K562 (cell line): Measurements from ENCODE around the gene MVD. TPM values are rescaled to one million over a fixed set of nuclear protein-coding genes. Genes with fewer than 3 reads are reported as not detected.

Experiments
- CAMTA2 ChIP-seq: fragments of 250-450 bp; sonication (Bioruptor Pico); conservative IDR thresholded peaks from 2 replicates; pipeline ENCODE4 v1.5.1; 2022
- CBFB ChIP-seq: sonication (generic); formaldehyde crosslinking; IDR thresholded peaks from 2 replicates; pipeline ENCODE4 v1.4.0; 2020; ENCODE audit warnings: mild to moderate bottlenecking, missing genetic modification reagents
- CREM ChIP-seq: IDR thresholded peaks from 2 replicates; pipeline ENCODE4 v1.6.1; 2014; ENCODE audit warnings: antibody characterized with exemption, low read depth
- ETV1 ChIP-seq: fragments of 450-650 bp; conservative IDR thresholded peaks from 2 replicates; pipeline ENCODE4 v1.6.1; 2016; ENCODE audit warnings: missing genetic modification characterization, control low read depth, low read depth, missing compliant biosample characterization
- FOS ChIP-seq: IDR thresholded peaks from 3 replicates; pipeline ENCODE4 v1.6.1; 2011; ENCODE audit not compliant: insufficient read length; ENCODE audit errors: extremely low read depth
- IFI16 ChIP-seq: fragments of 250-450 bp; sonication (Bioruptor Pico); IDR thresholded peaks from 2 replicates; pipeline ENCODE4 v2.1.2; 2022; ENCODE audit warnings: mild to moderate bottlenecking, inconsistent platforms
- KDM5B ChIP-seq: fragments of 200-600 bp; sonication (generic); IDR thresholded peaks from 2 replicates; pipeline ENCODE4 v1.6.1; 2012; ENCODE audit warnings: low read depth, mild to moderate bottlenecking, moderate library complexity, low read length, control low read depth, inconsistent platforms; ENCODE audit not compliant: insufficient replicate concordance
- MAFK ChIP-seq: IDR thresholded peaks from 2 replicates; pipeline ENCODE4 v1.6.1; 2011; ENCODE audit warnings: low read length, improper control_type of control experiment
- NFIC ChIP-seq: fragments of 450-650 bp; IDR thresholded peaks from 2 replicates; pipeline ENCODE4 v1.6.1; 2017; ENCODE audit warnings: mild to moderate bottlenecking, inconsistent platforms
- NFRKB ChIP-seq: fragments of 450-650 bp; IDR thresholded peaks from 2 replicates; pipeline ENCODE4 v1.6.1; 2016; ENCODE audit warnings: low read depth
- NR2C1 ChIP-seq, 2 experiments: fragments of 450-650 bp; IDR thresholded peaks; 2 replicates each; pipeline ENCODE4 v1.6.1; 2017; ENCODE audit warnings: mild to moderate bottlenecking in 2 of 2, antibody characterized with exemption in 1 of 2, inconsistent platforms in 1 of 2, missing compliant biosample characterization in 1 of 2, missing genetic modification characterization in 1 of 2
- POLR2AphosphoS5 ChIP-seq: IDR thresholded peaks from 2 replicates; pipeline ENCODE4 v1.6.1; 2011; ENCODE audit warnings: mild to moderate bottlenecking, low read depth, low read length, moderate library complexity; ENCODE audit not compliant: control insufficient read depth, insufficient read depth
- RAD21 ChIP-seq, 2 experiments: fragments of 250-450 bp in 1 of 2; fragments of 450-650 bp in 1 of 2; sonication (Bioruptor Pico) in 1 of 2; formaldehyde crosslinking in 1 of 2; IDR thresholded peaks in 1 of 2; conservative IDR thresholded peaks in 1 of 2; 2 replicates each; pipeline versions ENCODE4 v1.4.0 to v1.8.0; 2020 to 2022; ENCODE audit warnings: mild to moderate bottlenecking in 2 of 2, moderate library complexity in 1 of 2
- RBM17 ChIP-seq: fragments of 200-400 bp; formaldehyde crosslinking; IDR thresholded peaks from 2 replicates; pipeline ENCODE4 v1.6.1; 2017; ENCODE audit warnings: low read depth, mild to moderate bottlenecking, low read length, borderline replicate concordance
- TCF3 ChIP-seq: sonication (generic); formaldehyde crosslinking; IDR thresholded peaks from 2 replicates; pipeline ENCODE4 v1.4.0; 2020; ENCODE audit warnings: mild to moderate bottlenecking, missing genetic modification reagents
- YY1 ChIP-seq, 3 experiments: IDR thresholded peaks; 2 replicates each; pipeline ENCODE4 v1.6.1; 2011; ENCODE audit warnings: low read length in 2 of 3, mild to moderate bottlenecking in 2 of 3, moderate library complexity in 2 of 3, borderline replicate concordance in 1 of 3, control low read depth in 1 of 3, low read depth in 1 of 3; ENCODE audit not compliant: insufficient read depth in 3 of 3, insufficient replicate concordance in 2 of 3, control insufficient read depth in 1 of 3, insufficient read length in 1 of 3; ENCODE audit errors: extremely low read depth in 1 of 3
- ZFX ChIP-seq: sonication (generic); formaldehyde crosslinking; IDR thresholded peaks from 2 replicates; pipeline ENCODE4 v1.8.0; 2022; ENCODE audit warnings: mild to moderate bottlenecking, missing genetic modification reagents, moderate library complexity
- ZNF143 ChIP-seq: sonication (generic); formaldehyde crosslinking; IDR thresholded peaks from 2 replicates; pipeline ENCODE4 v1.9.0; 2022; ENCODE audit warnings: mild to moderate bottlenecking, missing genetic modification reagents
- polyA plus RNA-seq, 8 experiments: library from polyadenylated mRNA; depleted of rRNA in 4 of 8; stranded (reverse) in 5 of 8; unstranded in 3 of 8; fragments of >200 nt; fragmentation: Nextera tagmentation in 2 of 8; fragmentation: Illumina TruSeq in 1 of 8; extraction: Ambion mirVana in 2 of 8; extraction: Trizol in 1 of 8; gene quantifications; 2 replicates each; pipeline versions ENCODE4 v1.2.1 to v1.2.3, GENCODE V29; 2011 to 2014; ENCODE audit warnings: inconsistent platforms in 1 of 8, missing spikeins in 1 of 8
- total RNA-seq, 7 experiments: library from RNA; depleted of rRNA in 6 of 7; stranded (reverse); fragments of >200 nt in 6 of 7; fragmentation: Illumina TruSeq in 2 of 7; extraction: Trizol in 2 of 7; gene quantifications; 2 replicates each; pipeline versions ENCODE4 v1.2.1 to v1.2.3, GENCODE V29; 2011 to 2021; ENCODE audit warnings: low replicate concordance in 1 of 7
- TF ChIP-seq, protein P1 (sequence below): sonication (generic); formaldehyde crosslinking; IDR thresholded peaks from 2 replicates; pipeline ENCODE4 v1.8.1; 2023; ENCODE audit warnings: mild to moderate bottlenecking, missing genetic modification reagents
- TF ChIP-seq, protein P2 (sequence below): sonication (generic); formaldehyde crosslinking; IDR thresholded peaks from 2 replicates; pipeline ENCODE4 v1.9.0; 2022; ENCODE audit warnings: mild to moderate bottlenecking, missing genetic modification reagents
- TF ChIP-seq, protein P3 (sequence below): fragments of 450-650 bp; formaldehyde crosslinking; IDR thresholded peaks from 2 replicates; pipeline ENCODE4 v1.4.0; 2022; ENCODE audit warnings: mild to moderate bottlenecking, moderate library complexity
- TF ChIP-seq, protein P4 (sequence below): fragments of 450-650 bp; IDR thresholded peaks from 2 replicates; pipeline ENCODE4 v1.6.1; 2017; ENCODE audit warnings: antibody characterized with exemption

MVD gene
- total and polyA plus RNA-seq, 9 of the 15 experiments (the other 6 are each of a cell fraction or from before 2014, with no cell fraction given) = 12.2 to 141 (median 45.3) TPM

DNA sequence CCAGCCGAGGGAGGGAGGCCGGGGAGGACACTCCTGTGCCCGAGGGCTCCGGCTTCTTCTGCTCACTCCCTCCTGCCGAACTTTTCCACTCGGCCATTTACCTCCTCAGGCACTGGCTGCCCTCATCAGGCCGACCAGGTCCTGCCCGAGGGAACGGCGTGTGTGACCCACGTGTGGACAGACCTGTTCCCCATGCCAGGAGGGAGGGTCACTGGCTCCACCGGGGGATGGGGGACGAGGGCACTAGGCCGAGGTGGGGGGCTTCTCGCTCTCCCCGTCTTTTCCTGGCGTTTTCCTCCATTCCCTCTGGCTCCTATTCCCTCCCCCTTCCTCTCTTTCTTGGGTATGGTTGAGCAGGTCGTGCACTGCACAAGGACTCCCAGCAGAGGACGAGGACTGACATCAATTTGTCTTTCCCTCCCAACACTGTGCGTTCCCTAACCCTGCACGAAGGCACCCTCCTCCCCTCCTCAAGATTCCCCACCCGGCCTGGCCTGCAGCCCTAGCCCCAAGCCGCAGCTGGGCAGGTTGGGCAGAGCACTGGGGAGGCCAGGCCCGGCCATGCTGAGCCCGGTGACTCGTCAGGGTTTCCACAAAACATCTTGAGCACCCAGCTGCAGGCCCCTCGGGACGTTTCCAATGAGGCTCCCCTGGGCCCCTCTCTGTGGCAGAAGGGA is 27.8 kb downstream of the MVD start (continued):
- TF ChIP-seq YY1 (IDR thresholded peaks at IDR 0.05; ENCODE audit: borderline replicate concordance in 1 of 3, control insufficient read depth in 1 of 3, extremely low read depth in 1 of 3, insufficient read depth in 3 of 3, insufficient read length in 1 of 3, insufficient replicate concordance in 2 of 3, low read depth in 1 of 3, low read length in 2 of 3) = peak in 1 of 3 experiments; percentile 30
- TF ChIP-seq CREM = 0 out of 2 replicates have a peak, but pooled peaks have one; percentile 7
- 0 out of 2 replicates have a peak, but pooled peaks have one; percentile 41 for TF ChIP-seq CBFB (CRISPR knock-in tag)
- TF ChIP-seq IFI16 (CRISPR knock-in tag) = no peak
- peak; percentile 26 for TF ChIP-seq KDM5B
- TF ChIP-seq NR2C1 (IDR thresholded peaks at IDR 0.05) = no peak
- no peak for TF ChIP-seq NR2C1 (tag; IDR thresholded peaks at IDR 0.05)
- no peak for TF ChIP-seq ZNF143
- TF ChIP-seq, protein P1, sequence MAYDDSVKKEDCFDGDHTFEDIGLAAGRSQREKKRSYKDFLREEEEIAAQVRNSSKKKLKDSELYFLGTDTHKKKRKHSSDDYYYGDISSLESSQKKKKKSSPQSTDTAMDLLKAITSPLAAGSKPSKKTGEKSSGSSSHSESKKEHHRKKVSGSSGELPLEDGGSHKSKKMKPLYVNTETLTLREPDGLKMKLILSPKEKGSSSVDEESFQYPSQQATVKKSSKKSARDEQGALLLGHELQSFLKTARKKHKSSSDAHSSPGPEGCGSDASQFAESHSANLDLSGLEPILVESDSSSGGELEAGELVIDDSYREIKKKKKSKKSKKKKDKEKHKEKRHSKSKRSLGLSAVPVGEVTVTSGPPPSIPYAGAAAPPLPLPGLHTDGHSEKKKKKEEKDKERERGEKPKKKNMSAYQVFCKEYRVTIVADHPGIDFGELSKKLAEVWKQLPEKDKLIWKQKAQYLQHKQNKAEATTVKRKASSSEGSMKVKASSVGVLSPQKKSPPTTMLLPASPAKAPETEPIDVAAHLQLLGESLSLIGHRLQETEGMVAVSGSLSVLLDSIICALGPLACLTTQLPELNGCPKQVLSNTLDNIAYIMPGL (CRISPR knock-in tag) = no peak
- TF ChIP-seq RAD21 (CRISPR knock-in tag; conservative IDR thresholded peaks at IDR 0.05 in 1 of 2, IDR thresholded peaks at IDR 0.05 in 1 of 2) = 0 out of 4 replicates have a peak, but pooled peaks of 1 of the 2 experiments have one; percentile 1
- no peak for TF ChIP-seq POLR2AphosphoS5
- TF ChIP-seq, protein P2, sequence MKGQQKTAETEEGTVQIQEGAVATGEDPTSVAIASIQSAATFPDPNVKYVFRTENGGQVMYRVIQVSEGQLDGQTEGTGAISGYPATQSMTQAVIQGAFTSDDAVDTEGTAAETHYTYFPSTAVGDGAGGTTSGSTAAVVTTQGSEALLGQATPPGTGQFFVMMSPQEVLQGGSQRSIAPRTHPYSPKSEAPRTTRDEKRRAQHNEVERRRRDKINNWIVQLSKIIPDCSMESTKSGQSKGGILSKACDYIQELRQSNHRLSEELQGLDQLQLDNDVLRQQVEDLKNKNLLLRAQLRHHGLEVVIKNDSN (CRISPR knock-in tag) = peak; percentile 25; the same call in 1 of the 2 replicates
- no peak for TF ChIP-seq MAFK
- TF ChIP-seq, protein P3, sequence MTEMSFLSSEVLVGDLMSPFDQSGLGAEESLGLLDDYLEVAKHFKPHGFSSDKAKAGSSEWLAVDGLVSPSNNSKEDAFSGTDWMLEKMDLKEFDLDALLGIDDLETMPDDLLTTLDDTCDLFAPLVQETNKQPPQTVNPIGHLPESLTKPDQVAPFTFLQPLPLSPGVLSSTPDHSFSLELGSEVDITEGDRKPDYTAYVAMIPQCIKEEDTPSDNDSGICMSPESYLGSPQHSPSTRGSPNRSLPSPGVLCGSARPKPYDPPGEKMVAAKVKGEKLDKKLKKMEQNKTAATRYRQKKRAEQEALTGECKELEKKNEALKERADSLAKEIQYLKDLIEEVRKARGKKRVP (CRISPR knock-in tag) = no peak
- TF ChIP-seq, protein P4, sequence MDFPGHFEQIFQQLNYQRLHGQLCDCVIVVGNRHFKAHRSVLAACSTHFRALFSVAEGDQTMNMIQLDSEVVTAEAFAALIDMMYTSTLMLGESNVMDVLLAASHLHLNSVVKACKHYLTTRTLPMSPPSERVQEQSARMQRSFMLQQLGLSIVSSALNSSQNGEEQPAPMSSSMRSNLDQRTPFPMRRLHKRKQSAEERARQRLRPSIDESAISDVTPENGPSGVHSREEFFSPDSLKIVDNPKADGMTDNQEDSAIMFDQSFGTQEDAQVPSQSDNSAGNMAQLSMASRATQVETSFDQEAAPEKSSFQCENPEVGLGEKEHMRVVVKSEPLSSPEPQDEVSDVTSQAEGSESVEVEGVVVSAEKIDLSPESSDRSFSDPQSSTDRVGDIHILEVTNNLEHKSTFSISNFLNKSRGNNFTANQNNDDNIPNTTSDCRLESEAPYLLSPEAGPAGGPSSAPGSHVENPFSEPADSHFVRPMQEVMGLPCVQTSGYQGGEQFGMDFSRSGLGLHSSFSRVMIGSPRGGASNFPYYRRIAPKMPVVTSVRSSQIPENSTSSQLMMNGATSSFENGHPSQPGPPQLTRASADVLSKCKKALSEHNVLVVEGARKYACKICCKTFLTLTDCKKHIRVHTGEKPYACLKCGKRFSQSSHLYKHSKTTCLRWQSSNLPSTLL = no peak
- TF ChIP-seq CAMTA2 = no peak
- TF ChIP-seq TCF3 (CRISPR knock-in tag) = no peak
- TF ChIP-seq ZFX (CRISPR knock-in tag) = no peak
- no peak for TF ChIP-seq NFRKB
- TF ChIP-seq FOS = no peak
- TF ChIP-seq RBM17 = no peak
- TF ChIP-seq NFIC = no peak
- TF ChIP-seq ETV1 (tag) = no peak
